ENCODE results near the gene CRAMP1.
A peak's percentile ranks its signal among the peaks of the same experiment; 100 is the strongest.

CRAMP1 gene

DNA sequence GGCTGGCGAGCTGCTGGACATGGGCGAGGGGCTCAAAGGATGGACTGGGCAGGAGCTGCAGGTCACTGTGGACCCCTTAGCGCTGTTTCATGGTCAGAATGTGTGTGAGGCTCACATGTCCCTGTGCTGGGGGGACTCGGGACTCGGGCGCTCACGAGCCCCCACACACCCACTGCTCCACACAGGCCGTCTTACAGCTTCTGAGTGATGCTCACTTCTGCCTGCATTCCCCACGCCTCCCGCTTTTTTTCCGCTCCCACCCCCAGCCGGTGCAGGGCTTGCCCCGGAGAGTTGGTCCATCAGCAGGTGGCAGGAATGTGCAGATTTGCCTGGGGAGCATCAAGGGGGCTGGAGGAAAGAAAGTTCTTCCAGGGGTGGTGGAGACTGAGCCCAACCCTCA is 45.7 kb downstream of the CRAMP1 start:
- DNase-seq = no peak

DNA sequence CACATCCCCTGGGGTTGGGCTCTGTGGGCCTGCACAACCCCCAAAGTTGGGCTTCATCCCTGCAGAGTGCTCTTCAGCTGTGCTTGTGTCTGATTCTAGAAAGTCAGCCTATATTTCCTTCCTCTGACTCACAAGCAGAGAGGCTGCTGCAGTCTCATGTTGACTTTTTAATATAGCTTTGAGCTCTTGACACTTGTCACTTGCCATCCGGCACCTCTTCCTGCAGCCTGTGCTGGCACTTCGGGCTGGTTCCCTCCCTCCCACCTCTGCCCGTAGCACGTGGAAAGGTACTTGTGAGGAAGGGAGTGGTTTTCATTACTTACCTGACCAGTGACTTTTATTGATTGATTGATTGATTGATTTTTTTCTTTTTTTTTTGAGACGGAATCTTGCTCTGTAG is 46.9 kb downstream of the CRAMP1 start:
- no peak for DNase-seq

GRCh38 chr16:1661826-1662225 is 49.7 kb downstream of the CRAMP1 start:
- DNase-seq = no peak

GRCh38 chr16:1662543-1662942 is 50.4 kb downstream of the CRAMP1 start:
- no peak for DNase-seq

DNA sequence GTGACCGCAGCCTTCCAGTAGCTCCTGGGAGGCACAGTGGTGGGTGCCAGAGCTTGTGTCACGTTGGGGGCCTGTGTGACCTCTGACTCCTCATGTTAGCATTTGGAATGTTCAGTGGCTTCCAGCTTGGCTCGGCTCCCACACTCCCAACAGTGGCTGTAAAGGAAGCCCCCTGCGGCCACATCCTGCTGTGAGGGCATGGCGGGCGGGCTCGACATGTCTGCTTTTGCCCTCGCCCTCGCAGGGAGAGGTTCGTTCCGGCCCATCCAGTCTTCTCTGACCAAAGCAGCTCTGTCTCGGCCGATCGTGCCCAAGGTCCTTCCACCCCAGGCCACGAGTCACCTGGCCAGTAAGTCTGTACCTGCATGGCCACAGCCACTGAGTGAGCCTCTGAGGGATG is 53.7 kb downstream of the CRAMP1 start:
- DNase-seq = no peak

DNA sequence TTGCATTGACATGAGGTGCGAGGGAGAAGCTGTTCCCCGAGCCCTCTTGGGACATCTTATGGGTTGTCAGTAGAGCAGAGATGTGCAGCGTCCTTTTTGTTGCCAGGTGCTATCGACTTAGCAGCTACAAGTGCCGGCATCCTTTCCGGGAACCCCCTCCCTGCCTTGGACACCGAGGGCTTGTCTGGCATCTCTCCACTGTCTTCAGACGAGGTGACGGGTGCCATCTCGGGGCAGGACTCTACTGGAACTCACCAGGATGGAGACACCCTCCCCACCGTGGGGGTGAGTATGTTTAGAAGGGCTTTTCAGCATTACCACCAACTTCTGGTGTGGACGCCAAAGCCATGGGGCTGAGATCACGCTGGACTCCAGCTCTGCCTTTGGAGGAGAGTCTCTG is 54.2 kb downstream of the CRAMP1 start:
- no peak for DNase-seq

GRCh38 chr16:1667271-1667670 is 55.1 kb downstream of the CRAMP1 start:
- no peak for DNase-seq

DNA sequence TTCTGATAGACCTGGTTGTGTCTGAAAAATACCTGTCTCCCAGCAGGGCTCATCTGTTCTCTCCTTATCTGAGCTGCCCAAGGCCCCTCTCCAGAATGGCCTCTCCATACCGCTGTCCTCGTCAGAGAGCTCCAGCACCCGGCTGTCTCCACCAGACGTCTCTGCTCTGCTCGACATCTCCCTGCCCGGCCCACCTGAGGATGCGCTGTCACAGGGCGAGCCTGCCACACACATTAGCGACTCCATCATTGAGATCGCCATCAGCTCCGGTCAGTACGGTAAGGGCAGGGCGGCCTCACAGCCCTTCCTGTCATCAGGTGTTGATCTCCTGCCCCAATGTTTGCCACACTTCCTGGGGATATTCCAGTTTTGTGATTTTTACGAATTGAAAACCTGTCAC is 55.8 kb downstream of the CRAMP1 start:
- no peak for DNase-seq

- DNase-seq = no peak
These were observed 56.6 kb downstream of the CRAMP1 start for GRCh38 chr16:1668612-1669319.

GRCh38 chr16:1669698-1670097 is 57.5 kb downstream of the CRAMP1 start:
- no peak for DNase-seq

DNA sequence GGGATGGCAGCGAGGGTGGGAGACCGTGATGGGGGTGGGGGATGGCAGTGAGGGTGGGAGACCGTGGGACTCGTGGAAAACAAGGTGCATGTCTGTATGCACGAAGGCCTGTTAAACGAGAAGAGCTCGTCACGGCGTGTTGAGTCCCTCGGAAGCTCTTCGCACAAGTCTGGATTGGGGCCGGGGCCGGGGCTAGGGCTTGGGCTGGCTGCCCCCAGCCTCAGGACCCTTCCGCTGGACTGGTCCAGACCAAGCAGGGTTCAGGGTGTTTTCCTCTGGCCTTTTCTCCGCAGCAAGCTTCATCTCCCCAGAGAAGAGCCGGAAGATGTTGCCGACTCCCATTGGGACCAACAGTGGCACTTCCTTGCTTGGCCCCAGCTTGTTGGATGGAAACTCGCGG is 58.2 kb downstream of the CRAMP1 start:
- no peak for DNase-seq

- DNase-seq = no peak
These were observed 58.7 kb downstream of the CRAMP1 start for GRCh38 chr16:1670866-1671265.

- DNase-seq = no peak
These were observed 61.4 kb downstream of the CRAMP1 start for GRCh38 chr16:1673424-1674151.

- DNase-seq = peak; percentile 10
These were observed 62.1 kb downstream of the CRAMP1 start for GRCh38 chr16:1674306-1674705.

DNA sequence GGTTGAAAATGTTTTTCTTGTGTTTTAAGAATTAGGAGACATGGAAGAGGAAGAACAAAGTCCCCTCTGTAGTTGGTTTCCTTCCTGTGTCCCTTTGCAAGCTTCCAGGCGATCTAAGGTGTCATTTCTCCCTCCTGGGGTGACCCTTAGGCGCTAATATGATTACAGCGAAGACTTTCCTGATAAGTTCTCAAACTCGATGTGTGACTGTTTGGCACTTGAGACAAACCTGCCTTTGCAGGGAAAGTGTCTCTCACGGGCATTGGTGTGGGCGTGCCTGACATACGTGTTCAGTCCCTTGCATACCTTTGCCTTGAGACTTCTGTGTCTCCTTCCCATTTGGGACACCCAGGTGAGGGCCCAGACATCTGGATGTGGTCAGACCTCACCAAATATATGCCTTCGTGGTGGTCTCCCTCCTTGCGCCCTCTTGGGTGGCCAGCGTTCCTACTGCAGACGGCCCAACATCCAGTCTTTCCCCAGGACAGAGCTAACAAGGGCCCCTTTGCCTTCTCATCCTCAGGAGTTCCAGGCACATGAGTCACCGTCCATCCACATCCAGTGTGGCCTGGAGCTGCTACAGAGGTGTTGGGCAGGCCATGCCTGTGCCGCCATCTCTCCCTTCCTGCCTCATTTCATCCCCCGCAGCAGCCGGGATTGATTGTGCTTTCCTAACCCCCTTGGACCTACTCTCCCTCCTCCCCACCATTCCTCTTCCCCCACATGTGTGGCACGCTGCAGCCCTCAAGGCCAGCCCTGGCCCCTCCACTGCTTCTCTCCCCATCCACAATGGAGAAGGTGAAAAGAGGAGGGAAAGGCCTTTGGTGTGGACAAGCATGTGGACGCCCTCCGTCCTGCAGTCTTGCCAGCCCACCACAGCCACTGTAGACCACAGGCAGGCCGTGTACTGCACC is 62.8 kb downstream of the CRAMP1 start:
- no peak for DNase-seq

- no peak for DNase-seq
These were observed 64.5 kb downstream of the CRAMP1 start for GRCh38 chr16:1676661-1677060.

GRCh38 chr16:1677339-1677738 is 65.2 kb downstream of the CRAMP1 start:
- peak; percentile 10 for DNase-seq

GRCh38 chr16:1677942-1678499 is 65.9 kb downstream of the CRAMP1 start, which contains the start of gene JPT2:
TSS of gene JPT2 (plus strand) at chr16:1678279. CDS start at chr16:1678313, 34 bp downstream.
- DNase-seq = peak; percentile 99

- peak; percentile 54 for DNase-seq
These were observed 66.4 kb downstream of the CRAMP1 start for GRCh38 chr16:1678500-1679098.

- DNase-seq = no peak
These were observed 68.2 kb downstream of the CRAMP1 start for GRCh38 chr16:1680361-1680760.

GRCh38 chr16:1681032-1681431 is 68.9 kb downstream of the CRAMP1 start:
- DNase-seq = no peak

- no peak for DNase-seq
These were observed 75.5 kb downstream of the CRAMP1 start for GRCh38 chr16:1687427-1688316.

All from hematopoietic multipotent progenitor cell treated with erythropoietin and hydrocortisone succinate and interleukin-3 and kit ligand, for 4 days (in vitro differentiated cells).